OCI-LY3 (cell line): Measurements from ENCODE around the gene MYO1E.
"Not testable (repeated sequence)": the region's sequence is repeated elsewhere in the genome, so short reads cannot be mapped to it uniquely, and the experiment has no call there.

Experiments
- H2AFZ ChIP-seq: fragments of 200-600, 300-600 bp; shearing (Covaris generic); 2 replicates; pipeline ENCODE4 v1.6.0; 2014; ENCODE audit warnings: antibody characterized with exemption, low read depth, low read length
- H3K27ac ChIP-seq: fragments of 200-600, 300-600 bp; sonication (generic); 2 replicates; pipeline ENCODE4 v1.5.1; 2014; ENCODE audit warnings: mild to moderate bottlenecking, low read length, moderate library complexity, mixed read lengths
- H3K27me3 ChIP-seq: fragments of 200-600, 300-600 bp; sonication (generic); 2 replicates; pipeline ENCODE4 v1.6.1; 2014; ENCODE audit warnings: low read depth, low read length, mixed read lengths
- H3K36me3 ChIP-seq: fragments of 200-600, 300-600 bp; sonication (generic); replicated peaks from 2 replicates; pipeline ENCODE3; 2014; ENCODE audit warnings: low read depth, low read length, mixed read lengths
- H3K4me1 ChIP-seq: fragments of 300-600, 200-600 bp; sonication (generic); 2 replicates; pipeline ENCODE4 v1.6.1; 2014; ENCODE audit warnings: low read length, mixed read lengths
- H3K4me2 ChIP-seq: fragments of 200-600, 300-600 bp; sonication (generic); 2 replicates; pipeline ENCODE4 v1.6.1; 2014; ENCODE audit warnings: low read length, mixed read lengths
- H3K4me3 ChIP-seq: fragments of 300-600, 200-600 bp; sonication (generic); 2 replicates; pipeline ENCODE4 v1.5.1; 2014; ENCODE audit warnings: antibody characterized with exemption, mild to moderate bottlenecking, low read length, moderate library complexity
- H3K79me2 ChIP-seq: fragments of 300-600, 200-600 bp; shearing (Covaris generic); 2 replicates; pipeline ENCODE4 v1.6.1; 2014; ENCODE audit warnings: mild to moderate bottlenecking, low read length, mixed read lengths
- H3K9ac ChIP-seq: fragments of 300-600, 200-600 bp; shearing (Covaris generic); 2 replicates; pipeline ENCODE4 v1.6.0; 2014; ENCODE audit warnings: mild to moderate bottlenecking, low read length, moderate library complexity
- H3K9me3 ChIP-seq: fragments of 200-600, 300-600 bp; shearing (Covaris generic); 2 replicates; pipeline ENCODE4 v1.6.1; 2014; ENCODE audit warnings: low read length, mixed read lengths; ENCODE audit not compliant: insufficient read depth
- H4K20me1 ChIP-seq: fragments of 200-600, 300-600 bp; sonication (generic); 2 replicates; pipeline ENCODE4 v1.6.1; 2016; ENCODE audit warnings: low read length, mixed read lengths; ENCODE audit not compliant: insufficient read depth
- CTCF ChIP-seq: fragments of 200-600, 300-600 bp; sonication (generic); IDR thresholded peaks from 2 replicates; pipeline ENCODE4 v1.5.1; 2014; ENCODE audit warnings: antibody characterized with exemption, low read length, low read depth
- EZH2phosphoT487 ChIP-seq: fragments of 200-600 bp; shearing (Covaris generic); IDR thresholded peaks from 2 replicates; pipeline ENCODE4 v1.6.1; 2018; ENCODE audit warnings: antibody characterized with exemption, mixed run types, low read depth

MYO1E gene

GRCh38 chr15:59282515-59283337 lies 89.9 kb downstream of the MYO1E start:
- TF ChIP-seq EZH2phosphoT487 (no peak), CTCF (no peak)
- no peak overlapping the region for H2AFZ ChIP-seq
- H3K4me3 ChIP-seq: no peak overlapping the region
- no peaks in the 10 kb centered on the region for H3K4me1 ChIP-seq
- H3K27me3 ChIP-seq: no peaks in the 10 kb centered on the region
- no peaks in the 10 kb centered on the region for H3K79me2 ChIP-seq
- no peaks in the 10 kb centered on the region for H3K9me3 ChIP-seq
- no peak overlapping the region for H3K9ac ChIP-seq
- H3K36me3 ChIP-seq: no peaks in the 10 kb centered on the region
- H3K4me2 ChIP-seq: no peak overlapping the region
- no peak overlapping the region for H3K27ac ChIP-seq
- H4K20me1 ChIP-seq: no peaks in the 10 kb centered on the region

- TF ChIP-seq CTCF (no peak), EZH2phosphoT487 (no peak)
- Histone ChIP-seq H3K9ac (no peak overlapping the region), H2AFZ (no peak overlapping the region), H4K20me1 (no peaks in the 10 kb centered on the region), H3K9me3 (no peaks in the 10 kb centered on the region), H3K36me3 (no peaks in the 10 kb centered on the region), H3K79me2 (no peaks in the 10 kb centered on the region), H3K27me3 (no peaks in the 10 kb centered on the region), H3K4me3 (no peak overlapping the region), H3K4me2 (no peak overlapping the region), H3K27ac (no peak overlapping the region), H3K4me1 (no peaks in the 10 kb centered on the region)
These were observed 91.0 kb downstream of the MYO1E start for GRCh38 chr15:59281699-59282098.

GRCh38 chr15:59280855-59281254 lies 91.8 kb downstream of the MYO1E start:
- H3K27me3 ChIP-seq: no peaks in the 10 kb centered on the region
- TF ChIP-seq EZH2phosphoT487 (no peak), CTCF (no peak)
- H3K79me2 ChIP-seq: no peaks in the 10 kb centered on the region
- no peak overlapping the region for H2AFZ ChIP-seq
- no peaks in the 10 kb centered on the region for H3K36me3 ChIP-seq
- no peak overlapping the region for H3K4me2 ChIP-seq
- no peaks in the 10 kb centered on the region for H3K4me1 ChIP-seq
- H3K4me3 ChIP-seq: no peak overlapping the region
- no peak overlapping the region for H3K9ac ChIP-seq
- no peaks in the 10 kb centered on the region for H3K9me3 ChIP-seq
- no peak overlapping the region for H3K27ac ChIP-seq
- H4K20me1 ChIP-seq: 0 out of 2 replicates have a peak, but pooled peaks cover 4% of the 10 kb centered on the region

- not testable (repeated sequence) for H3K4me2 ChIP-seq, H3K27ac ChIP-seq, H3K36me3 ChIP-seq, H3K27me3 ChIP-seq, H3K4me3 ChIP-seq, H2AFZ ChIP-seq, H3K9me3 ChIP-seq, H3K9ac ChIP-seq, H3K4me1 ChIP-seq, H4K20me1 ChIP-seq, H3K79me2 ChIP-seq
These were observed 92.4 kb downstream of the MYO1E start for GRCh38 chr15:59280292-59280691.
